NCI-H2196 treated with DMSO at 0.1 percent for 48 hours (cell line): ENCODE results near the gene HDDC2.

Experiments
- DNase-seq: peaks from one replicate; lab custom pipeline; 2025; ENCODE audit not compliant: unreplicated experiment; lab: John Stamatoyannopoulos, UW

Gene HDDC2

GRCh38 chr6:125271486-125272159, 30.1 kb downstream of the HDDC2 start:
- DNase-seq: no peak

- no peak for DNase-seq
These were observed 31.4 kb downstream of the HDDC2 start for GRCh38 chr6:125270380-125270779.

- no peak for DNase-seq
These were observed 32.3 kb downstream of the HDDC2 start for GRCh38 chr6:125269328-125269985.

GRCh38 chr6:125268765-125269164, 33.0 kb downstream of the HDDC2 start:
- no peak for DNase-seq

- DNase-seq: no peak
These were observed 33.8 kb downstream of the HDDC2 start for GRCh38 chr6:125267806-125268523.

- DNase-seq: no peak
These were observed 37.3 kb downstream of the HDDC2 start for GRCh38 chr6:125264476-125264875.

GRCh38 chr6:125262016-125263013, 39.5 kb downstream of the HDDC2 start:
- DNase-seq: no peak

- no peak for DNase-seq
These were observed 42.4 kb downstream of the HDDC2 start for GRCh38 chr6:125259354-125259736.

GRCh38 chr6:125258651-125259353, 43.0 kb downstream of the HDDC2 start:
- no peak for DNase-seq

- no peak for DNase-seq
These were observed 44.4 kb downstream of the HDDC2 start for GRCh38 chr6:125257351-125257750.

- DNase-seq: no peak
These were observed 46.6 kb downstream of the HDDC2 start for GRCh38 chr6:125255201-125255600.

- no peak for DNase-seq
These were observed 47.4 kb downstream of the HDDC2 start for GRCh38 chr6:125254321-125254720.

GRCh38 chr6:125253881-125254280, 47.9 kb downstream of the HDDC2 start:
- DNase-seq: no peak

- DNase-seq: no peak
These were observed 48.9 kb downstream of the HDDC2 start for GRCh38 chr6:125252891-125253290.

GRCh38 chr6:125251516-125252220, 50.1 kb downstream of the HDDC2 start:
- DNase-seq: no peak

GRCh38 chr6:125250511-125250910, 51.3 kb downstream of the HDDC2 start:
- no peak for DNase-seq

- DNase-seq: no peak
These were observed 53.6 kb downstream of the HDDC2 start for GRCh38 chr6:125248136-125248535.

GRCh38 chr6:125246566-125246965, 55.2 kb downstream of the HDDC2 start:
- DNase-seq: no peak

GRCh38 chr6:125245523-125246264, 56.1 kb downstream of the HDDC2 start:
- no peak for DNase-seq
